NOMO-1 treated with dmso at 0.1 percent for 144 hours (cell line): ENCODE results near the gene PPFIBP2.

Experiments used
- DNase-seq: peaks from one replicate; lab custom pipeline; 2025; ENCODE audit not compliant: unreplicated experiment; lab: John Stamatoyannopoulos, UW

The PPFIBP2 gene

DNA sequence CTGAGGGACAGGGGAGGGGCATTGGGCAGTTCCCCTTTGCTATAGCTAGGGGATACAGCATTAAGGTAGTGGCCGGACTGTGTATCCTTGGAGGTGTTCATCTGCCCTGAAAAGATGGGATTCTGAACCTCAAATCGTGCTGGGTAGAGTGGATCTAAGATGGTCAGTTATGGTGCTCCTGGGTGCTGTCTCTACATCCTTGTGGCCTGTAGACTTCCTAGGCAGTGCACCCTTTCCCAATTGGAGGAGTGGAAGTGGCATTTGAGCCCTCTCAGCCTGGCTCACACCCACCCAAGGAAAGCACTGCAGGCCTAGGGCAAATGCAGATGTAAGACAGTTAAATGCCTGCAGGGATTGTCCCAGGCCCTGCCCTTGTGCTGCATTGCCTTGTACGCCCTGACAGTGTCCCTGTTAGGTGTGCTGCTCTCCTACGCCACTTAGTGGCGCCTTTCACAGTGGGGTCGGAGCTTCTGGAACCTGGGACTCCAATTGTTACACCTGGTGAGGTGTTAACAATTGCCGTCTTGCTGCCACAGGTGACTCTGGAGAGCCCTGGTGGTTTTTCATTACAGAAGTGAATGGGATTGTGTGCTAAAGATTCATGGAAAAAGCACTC lies 35.0 kb downstream of the PPFIBP2 start:
- DNase-seq, result no peak

DNA sequence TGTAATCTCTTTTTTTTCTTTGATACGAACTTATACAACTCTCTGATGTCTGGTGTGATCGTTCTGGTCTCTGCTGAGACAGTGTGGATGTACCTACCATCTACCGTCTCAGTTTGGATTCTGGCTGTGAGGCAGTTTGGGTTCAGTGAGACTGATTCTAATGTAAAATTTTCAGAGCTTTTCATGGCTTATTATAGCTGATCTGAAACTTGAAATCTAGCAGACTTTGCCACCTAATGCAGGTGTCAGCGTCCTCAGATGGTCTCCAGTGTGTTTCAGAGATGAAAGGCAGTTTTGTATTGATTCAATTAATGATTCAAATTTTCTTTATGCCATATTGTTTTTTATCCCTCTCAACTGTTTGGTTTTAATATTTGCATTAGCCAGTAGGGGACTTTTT lies 35.9 kb downstream of the PPFIBP2 start:
- DNase-seq, result no peak

DNA sequence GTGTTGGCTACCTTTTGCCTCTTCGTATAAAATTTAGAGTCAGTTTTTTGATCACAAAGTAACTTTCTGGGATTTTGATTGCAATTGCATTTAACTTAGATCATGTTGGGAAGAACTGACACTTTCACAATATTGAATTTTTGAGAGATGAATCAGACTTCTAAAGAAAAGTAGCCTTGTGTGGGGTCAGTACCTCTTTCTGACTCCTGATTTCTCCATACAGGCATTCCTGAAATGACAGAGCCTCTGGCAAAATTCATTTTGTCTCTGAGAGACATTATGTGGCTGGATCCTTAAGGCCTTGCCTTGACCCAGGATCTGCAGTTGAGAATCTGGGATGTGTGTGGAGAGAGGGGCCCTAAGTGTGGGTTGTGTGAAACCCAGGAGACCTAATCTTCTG lies 37.8 kb downstream of the PPFIBP2 start:
- DNase-seq, result no peak

GRCh38 chr11:7552666-7553065 lies 38.9 kb downstream of the PPFIBP2 start:
- DNase-seq, result no peak

- no peak for DNase-seq
These were observed 41.4 kb downstream of the PPFIBP2 start for GRCh38 chr11:7555052-7555699.

DNA sequence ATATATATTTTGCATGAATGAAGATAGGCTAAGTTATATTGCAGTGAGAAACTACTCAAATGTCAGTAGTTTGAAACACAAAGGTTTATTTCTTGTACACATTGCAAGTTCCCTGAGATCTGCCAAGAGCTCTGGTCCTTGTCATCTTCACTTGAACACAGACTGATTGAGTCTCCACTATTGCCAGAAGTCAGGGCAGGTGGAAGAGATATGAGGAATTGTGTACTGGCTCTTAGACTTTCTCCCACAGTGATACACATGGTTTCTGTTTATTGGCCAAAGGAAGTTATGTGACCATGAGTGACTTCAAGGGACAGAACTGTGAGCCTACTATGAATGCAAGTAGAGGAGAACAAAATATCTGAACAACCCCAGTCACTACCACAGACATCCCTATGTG lies 44.2 kb downstream of the PPFIBP2 start:
- no peak for DNase-seq

DNA sequence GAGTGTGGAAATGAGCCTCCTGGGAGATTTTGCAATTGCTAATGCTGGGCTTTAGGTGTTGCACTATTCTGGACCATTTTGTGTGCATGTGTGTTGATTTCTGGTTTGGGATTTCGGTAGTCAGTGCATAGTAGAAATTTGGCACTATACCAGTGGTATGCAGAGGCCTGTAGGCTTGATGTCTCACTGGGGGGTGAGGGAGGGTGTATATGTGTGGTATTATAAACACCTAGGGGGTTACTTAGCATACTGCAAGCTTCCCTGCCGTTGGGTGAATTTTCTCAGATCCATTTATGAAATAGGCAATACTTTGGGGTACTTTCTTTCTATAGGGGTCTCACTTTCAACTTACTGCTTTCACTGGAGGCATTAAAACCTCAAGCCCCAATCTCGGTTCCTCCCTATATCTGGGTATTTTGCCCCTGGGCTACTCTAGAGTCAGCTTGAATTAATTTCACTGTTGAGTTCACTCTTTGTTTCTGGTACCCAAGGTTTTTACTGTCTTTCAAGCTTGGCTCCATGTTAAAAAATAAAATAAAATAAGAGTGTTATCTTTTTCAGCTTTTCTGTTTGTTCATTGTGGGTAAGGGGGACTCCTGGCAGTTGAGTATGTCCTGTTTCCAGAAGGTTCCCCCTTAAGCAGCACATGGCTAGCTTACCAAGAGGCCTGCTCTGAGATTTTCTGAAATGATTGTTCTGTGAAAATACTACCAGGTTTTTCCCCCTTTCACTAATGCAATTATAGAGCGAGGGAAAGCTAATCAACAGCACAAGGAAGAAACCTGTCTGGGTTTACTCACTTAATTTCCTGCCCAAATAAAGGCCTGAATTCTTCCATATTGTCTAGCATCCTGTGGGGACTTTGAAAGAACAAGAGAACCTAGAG lies 45.8 kb downstream of the PPFIBP2 start:
- no peak for DNase-seq

- no peak for DNase-seq
These were observed 47.8 kb downstream of the PPFIBP2 start for GRCh38 chr11:7561562-7561961.

DNA sequence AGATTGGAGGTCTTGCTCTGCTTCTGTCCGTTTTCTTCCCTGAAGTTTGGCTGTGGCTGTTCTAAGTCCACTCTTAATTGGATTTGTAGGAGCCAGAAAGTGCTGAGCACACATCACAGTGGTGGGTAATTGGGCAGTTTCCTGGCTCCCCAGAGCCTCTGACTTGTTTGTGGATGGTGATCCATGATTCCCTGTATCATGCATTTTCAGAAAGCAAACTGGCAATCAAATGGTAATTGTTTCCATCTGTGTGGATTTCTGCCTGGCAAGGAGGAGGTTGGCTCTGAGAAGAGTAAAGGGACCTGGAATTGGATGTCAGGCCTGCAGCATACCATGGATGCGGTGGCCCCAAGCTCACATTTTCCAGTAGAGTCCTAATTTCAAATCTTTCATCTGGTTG lies 49.5 kb downstream of the PPFIBP2 start:
- DNase-seq, result no peak

- DNase-seq, result no peak
These were observed 51.0 kb downstream of the PPFIBP2 start for GRCh38 chr11:7564803-7565202.

GRCh38 chr11:7567311-7567710 lies 53.5 kb downstream of the PPFIBP2 start:
- no peak for DNase-seq

DNA sequence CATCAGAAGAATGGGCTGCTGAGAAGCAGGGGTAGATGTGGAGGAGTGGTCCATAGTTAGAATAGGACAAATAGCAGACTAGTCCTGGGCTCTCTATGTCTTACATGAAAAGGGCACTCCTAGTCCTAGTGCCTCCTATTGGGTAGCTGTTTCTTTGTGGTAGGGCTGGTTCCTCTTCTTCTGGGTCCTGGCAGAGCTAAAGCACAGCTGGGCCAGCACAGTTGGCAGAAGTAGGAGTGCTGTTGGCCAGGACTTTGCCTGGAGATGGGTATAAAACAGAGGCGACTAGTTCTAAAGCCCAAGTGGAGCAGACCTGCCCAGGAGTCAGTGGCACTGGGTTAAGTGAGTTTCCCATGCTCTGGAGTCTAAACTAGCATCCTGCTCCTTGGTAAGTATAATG lies 55.2 kb downstream of the PPFIBP2 start:
- no peak for DNase-seq

DNA sequence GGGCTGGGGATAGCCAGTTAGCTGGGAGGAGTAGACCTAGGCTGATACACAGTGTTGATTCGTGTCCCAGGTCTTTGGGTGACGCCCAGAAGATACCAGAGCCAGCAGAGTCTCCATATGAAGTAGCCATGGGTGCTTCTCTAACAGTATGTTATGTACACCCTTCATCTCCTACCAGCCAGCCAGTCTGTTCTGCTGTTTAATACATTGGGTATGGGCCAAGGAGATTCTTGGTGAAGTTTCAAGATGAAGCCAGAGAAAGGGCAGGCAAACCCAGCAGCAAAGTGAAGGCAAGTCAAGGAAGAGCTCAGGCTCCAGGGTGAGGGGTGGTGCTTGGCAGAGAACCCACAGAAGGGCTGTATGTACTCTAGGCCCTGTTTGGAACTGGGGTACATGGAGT lies 56.4 kb downstream of the PPFIBP2 start:
- no peak for DNase-seq

- no peak for DNase-seq
These were observed 57.2 kb downstream of the PPFIBP2 start for GRCh38 chr11:7570938-7571521.

- DNase-seq, result no peak
These were observed 57.8 kb downstream of the PPFIBP2 start for GRCh38 chr11:7571640-7572000.

GRCh38 chr11:7572001-7572712 lies 58.4 kb downstream of the PPFIBP2 start:
- DNase-seq, result no peak

DNA sequence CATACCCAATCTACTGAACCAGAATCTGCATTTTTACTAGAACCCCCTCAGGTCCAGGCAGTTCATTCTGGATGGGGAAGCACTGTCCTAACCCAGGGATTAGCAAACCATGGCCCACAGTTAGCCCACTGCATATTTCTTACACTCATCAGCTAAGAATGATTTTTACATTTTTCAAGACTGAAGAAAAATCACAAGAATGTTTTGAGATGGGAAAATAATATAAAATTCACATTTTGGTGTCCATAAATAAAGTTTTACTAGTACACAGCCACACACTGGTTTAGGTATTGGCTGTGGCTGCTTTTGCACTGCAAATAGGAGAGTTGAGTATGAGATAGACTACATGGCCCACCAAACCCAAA lies 59.4 kb downstream of the PPFIBP2 start:
- DNase-seq, result no peak

GRCh38 chr11:7573558-7574296 lies 59.9 kb downstream of the PPFIBP2 start:
- DNase-seq, result no peak

- DNase-seq, result no peak
These were observed 60.8 kb downstream of the PPFIBP2 start for GRCh38 chr11:7574491-7575130.
